SKM-1 treated with dmso at 0.1 percent for 144 hours (cell line): ENCODE data around the gene TSACC.
"Not testable (repeated sequence)": the region's sequence is repeated elsewhere in the genome, so short reads cannot be mapped to it uniquely, and the experiment has no call there.

Experiments
- DNase-seq: peaks from one replicate; lab custom pipeline; 2025; ENCODE audit not compliant: unreplicated experiment; lab: John Stamatoyannopoulos, UW

Gene TSACC

DNA sequence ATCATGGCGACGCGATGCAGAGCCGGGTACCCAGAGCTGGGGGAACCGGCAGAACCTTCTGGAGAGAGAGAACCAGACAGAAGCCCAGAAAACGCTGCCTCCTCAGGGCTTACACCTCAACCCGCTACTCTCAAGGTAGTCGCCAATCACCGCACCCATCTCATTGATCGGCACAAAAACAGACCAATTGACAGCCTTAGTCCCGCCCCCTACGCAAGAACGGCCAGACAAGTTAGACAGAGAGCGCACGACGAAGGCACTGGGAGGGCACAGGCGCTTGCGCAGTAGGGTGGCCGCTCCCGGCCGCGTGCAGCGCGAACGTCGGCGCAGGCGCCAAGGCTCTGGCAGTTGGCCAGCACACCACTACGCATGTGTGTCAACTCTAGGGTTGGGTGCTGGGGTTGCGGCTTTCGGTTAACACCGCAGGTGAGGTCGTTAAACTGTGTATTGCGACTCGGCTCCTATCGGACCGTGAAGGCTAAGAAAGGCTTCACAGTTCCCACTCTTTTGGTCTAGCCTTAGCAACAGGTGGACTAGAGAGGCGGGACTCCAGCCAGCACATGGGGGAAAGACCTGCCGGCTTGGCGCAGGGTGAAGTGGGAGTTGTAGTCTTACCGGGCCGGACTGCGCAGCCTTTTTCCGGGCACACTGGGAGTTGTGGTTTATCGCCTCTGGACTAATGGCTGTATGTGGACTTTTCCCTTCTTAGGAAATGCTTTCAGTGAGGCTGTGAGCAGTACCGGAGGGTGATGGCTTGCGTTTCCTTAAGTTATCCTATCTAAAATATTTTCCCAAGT lies at the start of gene TSACC, which contains the start of gene CCT3:
TSACC (plus strand) TSS at position 347 of the 797 bp plus-strand sequence. CDS start 1,232 bp downstream, outside the sequence.
CCT3 (minus strand) TSS at position 113 of the 797 bp plus-strand sequence; CDS start at position 5, 108 bp downstream.
- peak; percentile 100 for DNase-seq

DNA sequence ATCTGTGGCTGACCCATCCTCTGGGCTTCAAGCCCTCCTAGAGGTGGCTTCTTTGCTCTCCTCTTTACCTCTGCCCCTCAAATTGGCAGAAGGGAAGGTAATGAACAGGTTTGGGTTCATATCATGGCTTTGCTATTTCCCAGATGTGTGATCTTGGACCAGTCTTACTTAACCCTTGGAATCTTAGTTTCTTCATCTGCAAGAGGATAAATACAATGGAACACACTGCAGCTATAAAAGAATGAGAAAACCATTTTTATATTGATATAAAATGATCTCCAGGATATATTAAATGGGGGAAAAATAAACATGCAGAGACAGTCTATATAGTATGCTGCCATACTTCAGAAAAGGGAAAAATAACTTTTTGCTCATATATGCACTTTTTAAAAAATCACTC lies 48.5 kb upstream of the TSACC start:
- no peak for DNase-seq

DNA sequence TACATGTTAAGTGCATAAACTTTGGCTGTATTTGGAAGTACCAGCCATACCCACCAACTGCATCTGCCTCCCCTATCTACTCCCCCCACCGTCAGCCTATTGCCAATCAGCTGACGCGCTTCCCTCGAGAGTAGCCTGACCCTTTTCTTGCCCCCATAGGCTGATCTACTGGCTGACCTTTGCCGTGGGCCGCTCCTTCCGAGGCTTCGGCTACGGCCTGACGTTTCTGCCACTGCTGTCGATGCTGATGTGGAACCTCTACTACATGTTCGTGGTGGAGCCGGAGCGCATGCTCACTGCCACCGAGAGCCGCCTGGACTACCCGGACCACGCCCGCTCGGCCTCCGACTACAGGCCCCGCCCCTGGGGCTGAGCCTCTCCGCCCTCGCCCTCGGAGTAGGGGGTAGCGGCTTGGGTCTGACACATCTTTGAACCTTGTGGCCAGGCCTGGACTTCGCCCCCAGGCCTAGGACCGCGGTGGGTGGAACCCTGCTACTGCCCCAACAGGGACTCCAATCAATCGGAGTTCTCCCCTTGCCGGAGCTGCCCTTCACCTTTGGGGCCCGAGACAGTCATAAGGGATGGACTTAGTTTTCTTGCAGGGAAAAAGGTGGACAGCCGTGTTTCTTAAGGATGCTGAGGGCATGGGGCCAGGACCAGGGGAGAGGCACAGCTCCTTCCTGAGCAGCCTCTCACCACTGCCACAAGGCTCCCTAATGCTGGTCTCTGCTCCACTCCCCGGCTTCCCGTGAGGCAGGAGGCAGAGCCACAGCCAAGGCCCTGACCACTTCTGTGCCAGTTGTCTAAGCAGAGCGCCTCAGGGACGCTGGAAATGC lies 46.9 kb upstream of the TSACC start:
- no peak for DNase-seq

DNA sequence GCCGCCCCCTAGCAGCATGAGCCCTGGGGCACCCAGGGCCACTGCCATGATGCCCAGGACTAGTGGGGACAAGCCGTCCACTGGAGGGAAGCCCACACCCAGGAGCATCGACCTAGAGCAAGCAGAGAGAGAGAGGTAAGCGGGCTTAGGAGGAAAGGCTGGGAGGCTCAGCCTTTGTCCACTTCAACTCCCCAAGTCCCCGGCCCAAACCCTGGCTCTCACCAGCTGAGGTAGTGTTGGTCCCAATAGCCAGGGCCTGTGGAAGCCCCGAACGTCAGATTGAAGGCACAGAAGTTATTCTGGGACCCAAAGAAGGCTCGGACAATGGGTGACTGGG lies 45.3 kb upstream of the TSACC start:
- DNase-seq = no peak

DNA sequence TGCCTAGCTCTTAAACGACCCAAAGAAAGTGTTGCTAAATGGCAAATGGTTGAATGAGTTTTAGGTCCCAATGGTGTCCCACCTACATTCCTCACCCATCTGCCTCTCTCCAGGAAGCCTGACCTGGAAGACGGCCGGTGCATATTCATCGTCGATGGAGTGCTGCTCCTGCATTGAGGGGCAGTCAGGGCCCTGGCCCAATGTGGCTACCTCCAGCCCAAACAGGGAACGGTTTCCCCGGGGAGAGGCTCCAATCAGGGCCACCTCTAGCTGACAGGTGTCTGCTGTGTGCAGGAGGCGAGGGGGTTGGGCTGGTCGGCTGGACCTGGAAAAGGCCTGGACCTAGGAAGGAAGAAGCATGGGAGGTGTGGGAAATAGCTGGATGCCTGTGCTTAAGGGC lies 44.4 kb upstream of the TSACC start:
- no peak for DNase-seq

DNA sequence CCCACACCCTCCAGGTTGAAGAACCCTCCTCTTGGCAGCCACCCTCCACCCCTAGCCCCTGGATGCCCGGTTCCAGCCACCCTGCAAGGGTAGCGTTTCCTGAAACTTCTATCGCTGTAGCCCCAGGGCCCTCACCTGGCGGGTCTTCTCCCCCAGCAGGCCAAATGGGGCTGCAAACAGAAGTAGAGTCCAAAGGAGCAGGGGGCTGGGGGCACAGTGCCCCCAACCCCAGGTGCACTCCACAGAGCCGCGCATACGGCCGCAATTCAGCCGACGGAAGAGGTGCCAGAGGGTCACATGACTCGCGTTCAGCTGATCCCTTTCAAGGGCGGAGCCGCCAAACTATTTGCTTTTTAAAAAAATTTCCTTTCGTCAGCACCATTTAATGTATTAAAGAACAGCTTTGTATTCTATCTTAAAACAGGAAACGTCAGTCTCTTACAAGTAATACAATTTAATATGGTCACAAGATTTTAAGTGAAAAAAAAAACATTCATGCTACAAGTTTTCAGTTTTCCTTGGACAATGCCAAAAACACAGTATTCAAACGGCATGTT lies 42.9 kb upstream of the TSACC start, which contains the start of gene GLMP:
GLMP (minus strand) TSS at position 289 of the 557 bp plus-strand sequence; CDS start at position 255, 34 bp downstream.
- no peak for DNase-seq

DNA sequence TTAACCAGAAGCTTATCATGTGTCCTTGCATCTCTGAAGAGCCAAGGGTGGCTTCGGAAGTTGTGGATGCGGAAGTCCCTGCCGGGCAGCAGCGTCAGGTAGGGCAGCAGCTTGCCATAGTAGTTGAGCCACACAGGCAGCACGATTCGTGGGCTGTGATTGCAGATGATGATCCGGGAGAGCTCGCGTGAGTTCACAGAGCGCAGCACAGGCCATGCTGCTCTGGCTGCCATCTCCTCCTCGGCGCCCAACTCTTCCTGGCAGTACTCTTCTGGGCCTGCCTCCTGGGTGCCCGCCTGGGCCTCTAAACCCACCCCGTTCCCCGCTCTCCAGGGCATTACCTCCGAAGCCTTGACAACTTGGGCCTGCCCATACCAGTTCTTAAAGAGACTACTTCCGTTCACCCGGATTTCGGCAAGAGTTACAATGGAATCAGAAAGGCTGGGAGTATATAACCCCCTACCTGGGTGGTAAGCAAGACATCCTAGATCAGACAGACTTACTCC lies 39.4 kb upstream of the TSACC start, which contains the start of gene VHLL:
VHLL (minus strand) TSS at position 456 of the 506 bp plus-strand sequence; CDS start at position 338, 118 bp downstream.
- DNase-seq = no peak

DNA sequence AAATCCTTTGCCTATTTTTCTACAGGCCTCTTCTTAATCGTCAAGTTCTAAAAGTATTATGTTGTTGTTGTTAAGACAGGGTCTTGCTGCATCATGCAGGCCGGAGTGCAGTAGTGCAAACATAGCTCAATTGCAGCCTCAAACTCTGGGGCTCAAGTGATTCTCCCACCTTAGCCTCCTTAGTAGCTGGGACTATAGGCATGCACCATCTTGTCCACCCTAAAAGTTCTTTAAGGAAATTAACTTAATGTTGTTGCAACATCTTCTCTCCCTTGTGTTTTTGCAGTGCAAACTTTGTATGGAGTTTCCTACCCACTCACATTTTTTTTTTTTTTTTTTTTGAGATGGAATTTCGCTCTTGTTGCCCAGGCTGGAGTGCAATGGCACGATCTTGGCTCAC lies 35.1 kb upstream of the TSACC start:
- DNase-seq = no peak

DNA sequence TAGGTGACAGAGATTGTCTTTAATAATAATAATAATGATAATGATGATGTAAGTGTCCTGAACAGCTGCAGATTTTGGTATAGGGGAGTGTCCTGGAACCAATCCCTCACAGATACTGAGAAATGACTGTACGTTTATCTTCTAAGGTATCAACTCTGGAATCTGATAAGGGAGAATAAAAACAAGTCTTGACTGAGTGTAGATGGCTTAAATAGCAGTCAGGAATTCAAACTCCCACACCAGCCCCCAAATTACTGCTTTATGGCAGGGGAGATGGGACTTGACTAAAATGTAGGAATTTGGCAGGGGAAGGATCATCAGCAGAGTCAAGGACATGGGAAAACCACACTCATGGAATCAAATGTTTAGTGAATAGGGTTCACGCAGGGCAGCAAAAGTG lies 33.1 kb upstream of the TSACC start:
- DNase-seq = no peak

DNA sequence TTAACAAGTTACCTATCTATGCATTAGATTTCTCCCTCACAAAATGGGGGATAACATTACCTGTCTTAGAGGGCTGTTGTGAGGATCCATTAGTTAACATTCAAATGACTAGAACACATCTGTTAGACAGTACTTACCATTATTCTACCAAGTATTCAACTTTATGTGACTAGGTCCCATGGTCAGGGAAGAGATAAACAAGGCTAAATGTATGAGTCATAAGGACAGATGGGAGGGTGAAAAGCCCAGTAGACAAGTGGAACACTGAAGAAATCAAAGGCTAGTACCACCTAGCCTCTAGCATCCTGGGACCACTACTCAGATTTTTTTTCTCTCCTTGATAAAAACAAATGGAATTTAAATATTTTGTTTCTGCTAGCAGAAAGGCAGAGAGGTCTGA lies 30.2 kb upstream of the TSACC start:
- no peak for DNase-seq

DNA sequence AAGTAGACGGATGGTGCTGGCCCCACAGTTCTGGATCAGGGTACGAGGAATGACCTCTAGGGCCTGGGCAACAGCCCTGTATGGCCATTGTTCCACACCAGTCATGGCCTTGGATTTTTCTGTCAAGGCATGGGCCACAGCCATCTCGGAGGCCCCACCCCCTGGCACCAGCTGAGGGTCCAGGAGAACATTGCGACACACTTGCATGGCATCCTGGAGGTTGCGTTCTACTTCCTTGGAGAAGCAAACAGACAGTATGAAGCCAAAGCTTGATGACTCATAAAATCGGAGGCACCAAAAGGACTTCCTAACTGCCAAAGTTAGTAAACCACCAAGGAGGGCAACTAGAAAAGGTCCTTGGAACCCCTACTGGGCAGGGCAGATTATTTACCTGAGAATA lies 27.4 kb upstream of the TSACC start:
- DNase-seq = no peak

DNA sequence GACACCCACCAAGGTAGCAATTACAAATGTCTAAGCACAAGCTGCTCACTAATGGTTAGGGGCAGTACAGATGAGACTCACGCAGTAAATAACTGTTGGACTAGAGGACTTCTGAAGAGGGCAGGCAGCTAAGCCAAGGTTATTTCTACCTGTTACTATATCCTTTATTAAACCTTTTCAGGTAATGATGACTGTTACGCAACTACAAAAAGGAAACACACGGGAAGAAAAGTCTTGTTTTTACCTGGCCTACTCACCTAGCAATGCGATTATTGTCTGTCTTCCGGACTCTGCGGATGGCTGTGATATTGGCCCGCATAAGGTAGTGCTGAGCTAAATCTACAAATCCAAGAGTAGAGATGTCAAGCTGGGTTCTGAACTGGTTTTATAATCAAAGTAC lies 21.4 kb upstream of the TSACC start:
- DNase-seq = no peak

DNA sequence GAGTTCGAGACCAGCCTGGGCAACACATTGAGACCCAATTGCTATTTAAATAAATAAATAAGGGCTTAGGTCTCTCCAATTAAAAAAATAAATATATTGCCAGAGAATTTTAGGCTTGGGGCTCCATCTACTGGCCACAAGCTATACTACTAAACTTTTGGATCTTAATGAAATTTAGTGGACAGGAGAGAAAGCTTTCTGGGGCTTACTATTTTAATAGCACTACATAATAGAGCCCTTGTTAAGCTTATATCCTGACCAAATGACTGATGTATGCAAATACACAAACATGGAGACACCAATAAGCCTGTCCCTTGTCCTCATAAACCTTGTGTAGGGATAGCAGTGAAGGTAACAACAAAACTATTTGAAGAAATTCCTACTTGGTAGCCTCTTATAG lies 18.7 kb upstream of the TSACC start:
- peak; percentile 24 for DNase-seq

DNA sequence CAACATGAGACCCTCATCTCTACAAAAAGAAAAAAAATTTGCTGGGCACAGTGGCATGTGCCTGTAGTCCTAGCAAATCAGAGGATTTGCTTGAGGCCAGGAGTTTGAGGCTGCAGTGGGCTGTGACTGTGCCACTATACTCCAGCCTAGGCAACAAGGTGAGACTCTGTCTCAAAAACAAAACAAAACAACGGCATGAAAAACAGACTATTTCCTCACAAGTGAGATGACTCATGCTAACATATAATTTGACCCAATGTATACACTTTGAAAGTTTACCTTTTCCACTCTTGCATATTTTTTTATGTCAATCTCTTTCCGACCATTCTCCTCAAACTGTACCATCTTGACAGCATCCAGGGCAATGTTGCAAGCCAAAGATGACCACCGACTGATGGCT lies 17.8 kb upstream of the TSACC start:
- DNase-seq = no peak

DNA sequence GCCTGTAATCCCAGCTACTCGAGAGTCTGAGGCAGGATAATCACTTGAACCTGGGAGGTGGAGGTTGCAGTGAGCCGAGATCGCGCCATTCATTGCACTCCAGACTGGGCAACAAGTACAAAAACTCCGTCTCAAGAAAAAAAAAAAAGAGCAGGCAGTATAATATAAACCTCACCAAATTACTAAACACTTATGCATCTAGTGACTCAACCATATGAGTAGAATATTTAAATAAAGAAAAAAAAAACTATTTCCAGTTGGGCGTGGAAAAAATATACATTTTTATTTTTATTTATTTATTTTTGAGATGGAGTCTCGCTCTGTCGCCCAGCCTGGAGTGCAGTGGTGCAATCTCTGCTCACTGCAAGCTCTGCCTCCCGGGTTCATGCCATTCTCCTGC lies 15.1 kb upstream of the TSACC start:
- DNase-seq = not testable (repeated sequence)

DNA sequence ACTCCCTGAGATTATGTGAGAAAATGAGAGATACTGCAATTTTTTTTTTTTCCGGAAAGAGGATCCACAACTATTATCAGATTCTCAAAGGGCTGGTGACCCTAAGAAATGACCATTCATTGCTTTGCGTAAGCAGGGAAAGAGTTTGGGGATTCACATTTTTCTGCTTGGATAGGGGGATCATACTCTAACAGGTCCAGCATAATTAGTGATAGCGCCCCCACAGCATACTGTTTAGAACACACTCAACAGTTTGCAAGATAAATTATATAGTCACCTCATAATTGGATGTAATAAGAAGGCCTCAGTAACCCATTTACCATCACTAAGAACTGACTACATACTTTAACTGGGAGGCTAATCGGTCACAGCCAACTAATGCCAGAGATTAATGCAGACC lies 2.1 kb upstream of the TSACC start:
- peak; percentile 32 for DNase-seq

DNA sequence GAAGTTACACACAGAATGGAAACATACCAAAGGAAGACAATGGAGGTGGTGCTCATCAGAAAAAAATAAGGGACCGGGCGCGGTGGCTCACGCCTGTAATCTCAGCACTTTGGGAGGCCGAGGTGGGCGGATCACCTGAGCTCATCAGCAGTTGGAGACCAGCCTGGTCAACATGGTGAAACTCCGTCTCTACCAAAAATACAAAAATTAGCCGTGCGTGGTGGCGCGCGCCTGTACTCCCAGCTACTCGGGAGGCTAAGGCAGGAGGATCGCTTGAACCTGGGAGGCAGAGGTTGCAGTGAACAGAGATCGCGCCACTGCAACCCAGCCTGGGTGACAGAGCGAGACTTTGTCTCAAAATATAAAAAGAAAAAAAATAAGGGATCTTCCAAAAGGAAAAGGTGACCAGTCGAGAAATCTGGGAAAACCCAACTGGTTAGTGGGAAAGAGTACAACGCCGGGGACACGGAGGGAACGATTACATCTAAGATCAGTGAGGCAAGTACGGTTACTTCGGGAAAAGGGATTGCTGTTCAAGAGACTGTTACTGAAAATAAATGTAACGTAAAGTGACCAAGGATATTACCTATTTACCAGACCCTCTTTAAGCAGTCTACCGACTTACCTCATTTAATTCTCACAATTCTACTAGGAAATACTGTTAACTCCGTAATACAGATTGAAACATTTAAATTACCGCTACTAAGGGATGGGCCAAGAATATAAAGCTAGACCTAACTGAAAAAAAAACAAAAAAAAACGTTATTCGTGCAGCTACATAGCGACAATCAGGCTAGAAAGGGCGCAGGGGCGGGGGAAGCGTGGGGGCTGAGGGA lies 1.1 kb upstream of the TSACC start:
- DNase-seq = no peak

DNA sequence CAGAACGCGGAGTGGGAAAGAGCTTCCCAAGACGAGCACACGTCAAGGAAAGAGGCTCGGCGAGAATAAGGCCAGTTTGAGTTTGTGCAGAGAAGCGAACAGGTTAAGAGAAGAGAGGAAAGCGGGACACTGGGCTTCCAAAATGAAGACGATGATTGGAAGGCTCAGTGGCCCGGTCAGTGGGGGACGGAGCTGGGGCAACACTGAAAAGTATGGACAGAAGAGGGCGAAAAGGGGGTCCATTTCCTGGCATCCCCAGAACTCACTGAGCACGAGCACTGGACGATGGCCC lies 492 bp upstream of the TSACC start:
- DNase-seq = no peak

DNA sequence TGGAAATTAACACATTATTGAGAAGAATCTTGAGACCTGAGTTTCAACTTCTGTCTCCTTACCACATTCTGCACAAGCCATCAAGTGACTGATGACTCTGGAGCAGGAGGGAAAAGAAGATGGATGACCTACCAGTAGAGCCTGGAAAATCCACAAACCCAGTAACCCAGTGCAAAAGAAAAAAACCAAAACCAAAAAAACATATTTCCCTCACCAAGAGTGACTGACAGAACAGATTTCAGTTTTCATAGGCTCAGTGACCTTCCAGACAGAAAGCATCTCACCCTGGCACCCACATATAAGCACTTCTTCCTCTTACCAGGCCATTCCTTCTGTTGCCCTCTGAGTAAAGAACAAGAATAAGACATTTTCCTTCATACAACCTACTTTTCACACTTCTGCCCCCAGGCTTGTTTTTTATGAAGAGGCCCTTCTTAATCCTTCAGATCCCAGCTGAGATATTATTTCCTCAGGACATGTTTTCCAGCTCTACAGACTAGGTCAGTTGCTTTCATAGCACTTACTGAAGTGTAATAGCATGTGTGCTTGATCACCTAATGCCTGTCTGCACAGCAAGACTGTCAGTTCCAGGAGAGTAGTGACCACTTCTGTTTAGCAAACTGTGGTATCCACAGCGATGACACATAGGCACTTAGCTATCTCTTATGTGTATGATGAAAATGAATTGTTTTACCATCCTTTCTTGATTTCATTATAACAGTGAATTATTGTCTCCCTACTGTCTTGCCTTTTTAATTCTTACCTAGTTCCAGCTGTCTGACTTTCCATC lies 4.0 kb downstream of the TSACC start:
- DNase-seq = no peak

DNA sequence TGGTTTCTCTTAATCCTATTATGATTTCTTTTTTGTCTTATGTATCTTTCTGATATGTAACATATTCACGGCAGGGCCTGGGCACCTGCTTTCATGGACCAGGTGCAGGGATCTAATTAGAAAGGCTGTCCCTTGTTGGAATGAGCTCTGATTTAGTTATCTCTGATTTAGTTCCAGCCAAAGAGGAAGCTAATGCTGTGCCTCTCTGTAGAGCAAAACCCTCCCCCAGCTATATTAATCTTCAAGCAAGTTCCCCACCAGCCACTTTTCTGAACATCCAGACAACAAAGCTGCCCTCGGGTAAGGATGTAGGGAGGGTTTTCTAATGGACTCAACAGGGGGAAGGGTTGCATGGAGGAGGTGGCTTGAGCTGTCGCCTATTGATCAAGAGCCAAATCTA lies 6.1 kb downstream of the TSACC start:
- DNase-seq = no peak
